OCI-LY1 (cell line): ENCODE data around the gene ZFAND2B.

Experiments
- H2AFZ ChIP-seq: fragments of 200-600 bp; sonication (generic), shearing (Covaris generic); 2 replicates; pipeline ENCODE4 v1.6.0; 2014; ENCODE audit warnings: antibody characterized with exemption, mild to moderate bottlenecking, low read length
- H3F3A ChIP-seq: fragments of 200-600 bp; sonication (generic), shearing (Covaris generic); 2 replicates; pipeline ENCODE4 v1.6.0; 2014; ENCODE audit warnings: mild to moderate bottlenecking, antibody characterized with exemption, low read length, moderate library complexity; ENCODE audit not compliant: insufficient read depth
- H3K27ac ChIP-seq: fragments of 200-600 bp; sonication (generic); 2 replicates; pipeline ENCODE4 v1.5.1; 2014; ENCODE audit warnings: low read length, mixed run types, mild to moderate bottlenecking, low read depth; ENCODE audit not compliant: poor library complexity, severe bottlenecking
- H3K27me3 ChIP-seq: fragments of 200-600 bp; sonication (generic); 2 replicates; pipeline ENCODE4 v1.6.0; 2014; ENCODE audit warnings: antibody characterized with exemption, mild to moderate bottlenecking, low read length, moderate library complexity; ENCODE audit not compliant: insufficient read depth
- H3K36me3 ChIP-seq: fragments of 200-600 bp; sonication (generic); 2 replicates; pipeline ENCODE4 v1.6.1; 2014; ENCODE audit warnings: mild to moderate bottlenecking, antibody characterized with exemption, low read length, moderate library complexity, mixed read lengths; ENCODE audit not compliant: insufficient read depth
- H3K4me1 ChIP-seq: fragments of 200-600 bp; sonication (generic); 2 replicates; pipeline ENCODE4 v1.5.1; 2014; ENCODE audit warnings: mild to moderate bottlenecking, low read length, moderate library complexity; ENCODE audit not compliant: insufficient read depth, severe bottlenecking
- H3K4me2 ChIP-seq: fragments of 200-600 bp; sonication (generic), shearing (Covaris generic); 2 replicates; pipeline ENCODE4 v1.6.1; 2014; ENCODE audit warnings: low read length
- H3K4me3 ChIP-seq: fragments of 200-600 bp; sonication (generic); 2 replicates; pipeline ENCODE4 v1.5.1; 2014; ENCODE audit warnings: low read length, low read depth, mild to moderate bottlenecking, mixed read lengths; ENCODE audit not compliant: poor library complexity, severe bottlenecking
- H3K79me2 ChIP-seq: fragments of 200-600 bp; shearing (Covaris generic); 2 replicates; pipeline ENCODE4 v1.6.1; 2016; ENCODE audit warnings: mixed run types, low read length, mixed read lengths; ENCODE audit not compliant: insufficient read depth
- H3K9ac ChIP-seq: fragments of 200-600 bp; sonication (generic), shearing (Covaris generic); 2 replicates; pipeline ENCODE4 v1.6.1; 2014; ENCODE audit warnings: mild to moderate bottlenecking, low read length, mixed read lengths
- H3K9me2 ChIP-seq: fragments of 200-600 bp; sonication (generic), shearing (Covaris generic); 2 replicates; pipeline ENCODE4 v1.6.1; 2014; ENCODE audit warnings: low read depth, mild to moderate bottlenecking, low read length, mixed read lengths
- H3K9me3 ChIP-seq: fragments of 200-600 bp; shearing (Covaris generic); 2 replicates; pipeline ENCODE4 v1.6.1; 2014; ENCODE audit warnings: low read length, mixed read lengths
- H4K20me1 ChIP-seq: fragments of 200-600 bp; sonication (generic), shearing (Covaris generic); 2 replicates; pipeline ENCODE4 v1.6.0; 2016; ENCODE audit warnings: mild to moderate bottlenecking, low read length; ENCODE audit not compliant: insufficient read depth
- CTCF ChIP-seq: fragments of 200-600 bp; sonication (generic), shearing (Covaris generic); IDR thresholded peaks from 2 replicates; pipeline ENCODE4 v1.5.1; 2017; ENCODE audit warnings: mild to moderate bottlenecking, antibody characterized with exemption, low read length, moderate library complexity, mixed read lengths
- EZH2 ChIP-seq: fragments of 200-600 bp; sonication (generic), shearing (Covaris generic); IDR thresholded peaks from 2 replicates; pipeline ENCODE4 v1.8.0; 2017; ENCODE audit warnings: borderline replicate concordance, mixed run types, mild to moderate bottlenecking, antibody characterized with exemption, low read length, moderate library complexity, mixed read lengths

ZFAND2B gene

DNA sequence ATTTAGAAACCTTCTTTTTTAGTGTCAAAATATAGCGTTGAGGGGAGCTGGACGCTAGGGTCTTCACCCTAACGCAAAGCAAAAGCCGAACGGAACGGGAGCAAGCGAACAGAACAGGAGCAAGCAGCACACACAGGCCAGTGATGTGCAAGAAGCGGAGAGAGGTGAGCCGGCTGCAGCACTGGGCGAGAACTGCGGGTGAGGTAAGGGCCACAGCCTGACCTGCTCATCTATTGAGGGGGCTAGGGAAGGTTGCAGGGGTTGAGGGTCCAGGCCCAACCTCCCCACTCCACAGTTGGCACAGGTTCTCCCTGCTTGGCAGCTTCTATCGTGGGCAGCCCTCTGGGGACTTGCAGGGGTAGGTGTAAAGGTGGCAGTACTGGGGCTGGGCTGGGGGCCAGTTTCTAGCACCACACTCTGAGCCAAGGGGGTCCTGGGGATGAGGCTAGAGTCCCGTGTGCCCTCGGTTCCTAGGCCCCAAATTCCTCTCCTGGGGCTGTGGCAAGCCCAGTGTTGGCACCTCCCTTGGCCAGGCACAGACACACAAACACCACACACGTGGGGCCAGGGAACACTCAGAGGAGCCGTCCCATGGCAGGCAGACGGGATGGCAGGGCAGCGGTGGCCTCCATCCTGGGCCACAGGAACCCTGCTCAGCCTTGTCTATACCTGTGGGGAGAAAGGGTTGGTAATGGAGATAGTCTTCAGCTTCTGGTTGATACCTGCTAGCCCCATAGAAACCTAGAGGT, 13.4 kb downstream of the ZFAND2B start:
- H3K36me3 ChIP-seq: peaks cover 70% of the 10 kb centered on the region
- H3K4me2 ChIP-seq: no peak overlapping the region
- no peaks in the 10 kb centered on the region for H4K20me1 ChIP-seq
- H3K27ac ChIP-seq: no peak overlapping the region
- H3K4me1 ChIP-seq: peaks cover 21% of the 10 kb centered on the region
- H3K9ac ChIP-seq: no peak overlapping the region
- H3K79me2 ChIP-seq: no peaks in the 10 kb centered on the region
- H3K27me3 ChIP-seq: no peaks in the 10 kb centered on the region
- TF ChIP-seq CTCF: no peak
- no peak for TF ChIP-seq EZH2
- H3K9me2 ChIP-seq: no peaks in the 10 kb centered on the region
- no peaks in the 10 kb centered on the region for H3F3A ChIP-seq
- no peak overlapping the region for H2AFZ ChIP-seq
- H3K4me3 ChIP-seq: no peak overlapping the region
- no peaks in the 10 kb centered on the region for H3K9me3 ChIP-seq

- Histone ChIP-seq H3K9ac (no peak overlapping the region), H3F3A (no peaks in the 10 kb centered on the region), H3K4me1 (peaks cover 21% of the 10 kb centered on the region), H4K20me1 (no peaks in the 10 kb centered on the region), H3K36me3 (peaks cover 73% of the 10 kb centered on the region), H3K27me3 (no peaks in the 10 kb centered on the region), H3K4me3 (no peak overlapping the region), H3K27ac (no peak overlapping the region), H2AFZ (no peak overlapping the region), H3K9me3 (no peaks in the 10 kb centered on the region), H3K9me2 (no peaks in the 10 kb centered on the region), H3K4me2 (no peak overlapping the region), H3K79me2 (no peaks in the 10 kb centered on the region)
- TF ChIP-seq EZH2: no peak
- TF ChIP-seq CTCF: no peak
Observed at GRCh38 chr2:219220652-219221402, 14.2 kb downstream of the ZFAND2B start.

- no peaks in the 10 kb centered on the region for H4K20me1 ChIP-seq
- no peak for TF ChIP-seq EZH2
- TF ChIP-seq CTCF: no peak
- H3K9ac ChIP-seq: no peak overlapping the region
- H3K27me3 ChIP-seq: no peaks in the 10 kb centered on the region
- H3K9me2 ChIP-seq: no peaks in the 10 kb centered on the region
- H3K9me3 ChIP-seq: no peaks in the 10 kb centered on the region
- no peaks in the 10 kb centered on the region for H3F3A ChIP-seq
- peaks cover 21% of the 10 kb centered on the region for H3K4me1 ChIP-seq
- H3K27ac ChIP-seq: no peak overlapping the region
- H3K36me3 ChIP-seq: peaks cover 71% of the 10 kb centered on the region
- no peaks in the 10 kb centered on the region for H3K79me2 ChIP-seq
- no peak overlapping the region for H3K4me3 ChIP-seq
- H3K4me2 ChIP-seq: no peak overlapping the region
- H2AFZ ChIP-seq: no peak overlapping the region
Observed at GRCh38 chr2:219221957-219222518, 15.5 kb downstream of the ZFAND2B start.
